ENCODE results near the gene TMPRSS3.
A peak's percentile ranks its signal among the peaks of the same experiment; 100 is the strongest.

TMPRSS3 gene

DNA sequence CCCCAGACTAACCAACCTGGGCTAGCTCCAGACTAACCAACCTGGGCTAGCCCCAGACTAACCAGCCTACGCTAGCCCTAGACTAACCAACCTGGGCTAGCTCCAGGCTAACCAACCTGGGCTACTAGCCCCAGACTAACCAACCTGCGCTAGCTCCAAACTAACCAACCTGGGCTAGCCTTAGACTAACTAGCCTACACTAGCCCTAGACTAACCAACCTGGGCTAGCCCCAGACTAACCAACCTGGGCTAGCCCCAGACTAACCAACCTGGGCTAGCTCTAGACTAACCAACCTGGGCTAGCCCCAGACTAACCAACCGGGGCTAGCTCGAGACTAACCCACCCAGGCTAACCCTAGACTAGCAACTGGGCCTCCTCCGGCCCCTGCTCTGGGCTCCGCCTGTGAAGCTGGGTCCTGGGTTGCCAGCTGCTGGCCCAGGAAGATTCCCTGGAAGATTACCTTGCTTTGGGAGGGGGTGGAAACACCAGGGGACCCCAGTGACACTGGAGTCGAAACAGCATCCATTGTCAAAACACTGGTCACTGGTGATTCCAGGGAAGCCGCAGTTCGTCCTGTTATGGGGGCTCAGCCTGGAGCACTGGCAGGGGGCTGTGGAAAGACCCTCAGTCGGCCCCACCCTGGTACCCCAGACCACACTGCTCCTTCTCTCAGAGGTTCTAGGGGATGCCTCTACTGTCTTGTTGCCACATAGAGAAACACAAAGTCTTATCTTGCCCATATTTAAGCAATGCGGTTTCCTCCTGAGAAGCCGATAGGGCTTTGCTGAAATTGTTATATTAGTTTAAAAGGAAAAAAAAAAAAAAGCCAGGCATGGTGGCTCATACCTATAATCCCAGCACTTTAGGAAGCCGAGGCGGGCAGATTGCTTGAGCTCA, 46.2 kb downstream of the TMPRSS3 start:
- DNase-seq = no peak

DNA sequence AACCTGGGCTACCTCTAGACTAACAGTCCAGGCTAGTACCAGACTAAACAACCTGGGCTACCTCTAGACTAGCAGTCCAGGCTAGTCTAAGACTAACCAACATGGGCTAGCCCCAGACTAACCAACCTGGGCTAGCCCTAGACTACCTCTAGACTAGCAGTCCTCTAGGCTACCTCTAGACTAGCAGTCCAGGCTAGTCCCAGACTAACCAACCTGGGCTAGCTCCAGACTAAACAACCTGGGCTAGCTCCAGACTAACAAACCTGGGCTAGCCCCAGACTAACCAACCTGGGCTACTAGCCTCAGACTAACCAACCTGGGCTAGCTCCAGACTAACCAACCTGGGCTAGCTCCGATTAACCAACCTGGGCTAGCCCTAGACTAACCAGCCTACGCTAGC, 47.1 kb downstream of the TMPRSS3 start:
- no peak for DNase-seq

DNA sequence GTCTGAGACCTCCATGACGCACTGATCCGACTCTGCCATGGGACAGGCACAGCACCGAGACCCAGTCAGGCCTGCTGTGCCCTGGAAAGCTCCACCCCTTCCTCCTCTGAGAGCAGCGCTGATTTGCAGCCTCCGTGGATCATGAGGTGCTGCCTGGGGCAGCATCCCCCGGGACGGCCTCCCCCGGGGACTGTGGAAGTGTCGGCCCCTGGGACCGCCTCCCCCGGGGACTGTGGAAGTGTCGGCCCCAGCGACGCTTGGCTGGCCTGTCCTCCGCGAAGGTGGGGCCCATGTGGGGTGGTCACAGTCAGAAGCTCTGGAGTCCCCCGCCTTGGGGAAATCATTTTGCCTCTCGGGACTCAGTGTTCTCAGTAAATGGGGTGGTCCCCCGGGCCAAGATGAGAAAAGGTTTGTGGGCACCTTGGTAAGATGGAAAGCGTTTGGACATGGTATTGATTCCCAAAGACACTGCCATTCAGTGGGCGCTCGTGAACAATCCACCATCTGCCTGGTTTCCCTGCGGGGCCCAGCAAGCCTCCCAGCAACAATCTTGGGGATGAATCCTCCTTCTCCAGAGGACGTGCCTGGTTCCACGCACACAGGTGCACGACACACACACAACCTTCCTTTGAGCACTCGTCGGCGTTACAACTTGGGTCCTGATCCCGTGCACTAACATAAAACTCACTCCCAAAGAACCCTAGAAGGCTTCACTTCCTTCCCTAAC, 48.1 kb downstream of the TMPRSS3 start:
- DNase-seq = no peak

DNA sequence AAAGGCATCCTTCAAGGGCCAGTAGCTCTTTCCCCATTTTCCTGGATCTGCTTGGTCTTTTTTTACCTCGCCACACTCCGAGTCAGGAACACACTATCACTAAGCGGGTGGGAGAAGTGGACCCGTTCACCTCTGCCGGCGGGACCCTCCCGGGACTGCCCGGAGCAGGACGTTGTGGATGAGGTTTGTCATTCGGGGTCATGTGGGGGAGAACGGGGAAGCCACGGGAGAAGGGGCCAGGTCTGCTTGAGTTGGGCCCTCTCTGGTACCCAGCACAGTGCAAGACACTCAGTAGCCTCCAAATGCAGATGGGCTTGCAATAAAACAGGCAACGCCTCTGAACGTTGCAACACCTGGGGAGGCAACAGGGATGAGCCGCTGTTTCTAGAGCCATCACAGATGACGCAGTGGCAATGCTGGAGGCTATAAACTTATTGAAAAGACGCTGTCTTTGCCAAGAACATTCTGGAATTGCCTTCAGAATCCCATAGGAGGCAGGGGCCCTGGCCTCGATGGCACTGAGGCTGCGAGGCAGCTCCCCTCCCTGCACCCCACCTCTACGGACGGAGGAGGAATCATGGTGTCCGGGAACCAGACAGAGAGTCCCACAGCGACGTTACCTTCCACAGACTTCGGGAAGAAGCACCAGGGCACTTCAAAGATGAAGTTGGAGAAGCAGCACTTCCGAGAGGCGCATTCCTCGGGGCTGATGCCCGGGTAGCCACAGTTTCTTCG, 48.8 kb downstream of the TMPRSS3 start:
- no peak for DNase-seq

DNA sequence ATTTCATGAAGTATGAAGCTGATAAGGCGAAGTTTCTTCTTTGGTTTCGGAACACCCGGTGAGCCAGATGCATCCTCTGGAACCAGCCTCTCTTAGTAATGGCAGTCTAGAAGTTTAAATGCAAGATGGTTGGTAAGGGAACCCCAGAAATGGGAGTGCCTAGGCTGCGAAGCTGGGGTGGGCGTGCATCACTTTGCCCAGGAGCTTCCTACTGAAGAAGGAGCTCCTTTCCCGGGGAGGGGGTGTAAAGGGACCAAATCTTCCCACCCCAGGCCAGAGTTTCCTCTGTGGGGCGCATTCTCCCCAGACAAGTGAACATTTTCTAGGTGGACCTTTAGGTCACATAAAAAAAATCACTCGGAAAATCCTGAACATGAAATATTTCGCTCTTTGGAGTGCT, 49.4 kb downstream of the TMPRSS3 start:
- DNase-seq = no peak

DNA sequence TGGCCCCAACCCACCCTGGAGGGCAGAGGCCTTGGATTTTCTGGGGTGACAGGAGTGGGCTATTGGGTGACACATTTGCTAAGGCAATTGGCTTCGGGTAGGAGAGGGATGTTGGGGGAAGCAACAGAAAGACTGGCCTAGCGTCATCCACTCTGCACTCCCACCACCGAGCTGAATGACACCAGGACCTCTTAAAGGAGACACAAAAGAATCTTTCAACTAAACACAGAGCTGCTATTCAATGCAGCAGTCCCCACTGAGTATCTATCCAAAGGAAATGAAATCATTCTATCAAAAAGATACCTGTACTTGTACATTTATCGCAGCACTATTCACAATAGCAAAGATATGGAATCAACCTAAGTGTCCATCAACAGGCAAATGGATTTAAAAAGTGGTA, 51.2 kb downstream of the TMPRSS3 start:
- DNase-seq = no peak

DNA sequence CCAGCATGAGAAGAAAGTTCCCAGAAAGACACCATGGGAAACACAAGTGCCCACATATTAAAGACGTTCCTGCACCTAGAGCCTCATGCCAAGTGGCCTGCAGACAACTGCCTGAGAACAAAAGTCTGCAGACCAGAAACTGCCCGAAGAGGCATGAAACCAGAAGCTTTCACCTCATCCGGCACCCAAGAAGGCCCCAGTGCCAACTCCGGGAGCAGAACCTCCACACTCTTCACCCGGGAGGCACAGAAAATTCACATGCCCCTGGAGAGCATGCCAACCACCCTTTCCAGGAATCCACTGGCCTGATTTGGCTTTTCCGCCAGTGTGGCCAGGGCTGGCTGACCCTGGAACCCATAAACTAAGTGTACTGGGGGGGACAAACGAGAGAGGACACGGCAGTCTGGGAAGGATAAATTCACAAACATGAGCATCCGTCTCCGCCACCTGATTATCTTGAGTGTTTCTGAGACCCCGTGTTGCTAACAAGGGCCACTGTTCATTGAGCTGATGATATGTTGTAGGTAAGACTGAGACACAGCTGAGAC, 51.8 kb downstream of the TMPRSS3 start:
- DNase-seq = no peak

DNA sequence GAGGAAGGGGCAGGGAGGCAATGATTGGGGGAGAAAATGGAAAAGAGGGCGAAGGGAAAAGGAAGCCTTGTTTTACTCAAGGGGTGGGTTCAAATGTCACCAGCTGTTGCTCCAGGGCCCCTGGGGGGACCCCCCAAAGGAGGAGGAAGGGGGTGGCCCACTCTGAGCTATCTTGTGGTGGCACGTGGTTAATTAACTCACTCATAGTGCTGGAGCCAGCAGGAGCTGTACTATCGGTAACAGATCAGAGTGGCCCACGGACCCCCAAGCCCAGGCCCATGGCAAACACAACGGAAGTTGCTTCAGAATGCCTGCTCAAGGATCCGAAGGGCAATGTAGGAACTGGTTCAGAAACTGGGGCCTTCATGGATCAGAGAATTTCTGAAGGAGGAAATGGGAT, 52.3 kb downstream of the TMPRSS3 start:
- no peak for DNase-seq

DNA sequence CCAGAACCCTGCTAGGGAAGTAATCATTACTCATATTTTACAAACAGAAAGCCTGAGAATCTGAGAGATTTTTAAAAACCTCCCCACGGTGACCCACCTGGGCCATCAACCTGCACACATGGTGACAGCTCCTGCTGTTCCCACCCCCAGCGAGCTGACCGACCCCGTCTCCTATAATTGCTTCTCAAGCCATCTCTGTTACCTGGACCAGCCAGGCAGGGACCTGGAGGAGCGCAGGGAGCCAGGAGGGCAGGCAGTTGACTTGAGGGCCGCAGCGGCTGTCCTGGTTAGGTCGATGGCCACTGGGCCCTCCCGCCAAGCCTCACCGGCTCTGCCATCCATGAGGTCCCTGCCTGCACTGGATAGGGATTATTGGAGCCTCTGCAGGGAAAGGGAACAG, 52.8 kb downstream of the TMPRSS3 start:
- DNase-seq = no peak

DNA sequence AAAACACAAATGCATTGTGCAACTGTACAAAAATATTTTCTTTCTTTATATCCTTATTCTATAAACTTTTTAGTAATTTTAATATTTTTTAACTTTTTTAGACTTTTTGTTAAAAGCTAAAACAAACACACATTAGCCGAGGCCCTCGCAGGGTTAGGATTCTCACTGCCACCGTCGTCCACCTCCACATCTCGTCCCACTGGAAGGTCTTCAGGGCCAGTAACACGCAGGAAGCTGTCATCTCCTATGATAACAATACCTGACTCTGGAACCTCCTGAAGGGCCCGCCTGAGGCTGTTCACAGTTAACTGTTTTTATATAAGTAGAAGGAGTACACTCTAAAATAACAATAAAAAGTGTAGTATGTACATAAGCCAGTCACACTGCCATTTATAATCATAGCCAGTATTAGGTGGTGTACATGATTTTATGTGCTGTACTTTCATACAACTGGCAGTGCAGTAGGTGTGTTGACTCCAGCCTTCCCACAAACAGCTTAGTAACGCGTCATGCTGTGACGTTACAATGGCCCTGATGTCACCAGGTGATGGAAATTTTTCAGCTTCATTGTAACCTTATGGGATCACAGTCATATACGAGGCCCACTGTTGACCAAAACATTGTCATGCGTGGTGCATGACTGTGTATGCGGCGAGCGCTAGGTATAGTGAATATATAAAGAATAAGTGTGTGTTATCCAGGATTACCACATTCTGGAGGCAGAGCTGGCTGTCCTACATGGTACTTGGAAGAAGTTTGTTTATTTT, 53.9 kb downstream of the TMPRSS3 start:
- no peak for DNase-seq

DNA sequence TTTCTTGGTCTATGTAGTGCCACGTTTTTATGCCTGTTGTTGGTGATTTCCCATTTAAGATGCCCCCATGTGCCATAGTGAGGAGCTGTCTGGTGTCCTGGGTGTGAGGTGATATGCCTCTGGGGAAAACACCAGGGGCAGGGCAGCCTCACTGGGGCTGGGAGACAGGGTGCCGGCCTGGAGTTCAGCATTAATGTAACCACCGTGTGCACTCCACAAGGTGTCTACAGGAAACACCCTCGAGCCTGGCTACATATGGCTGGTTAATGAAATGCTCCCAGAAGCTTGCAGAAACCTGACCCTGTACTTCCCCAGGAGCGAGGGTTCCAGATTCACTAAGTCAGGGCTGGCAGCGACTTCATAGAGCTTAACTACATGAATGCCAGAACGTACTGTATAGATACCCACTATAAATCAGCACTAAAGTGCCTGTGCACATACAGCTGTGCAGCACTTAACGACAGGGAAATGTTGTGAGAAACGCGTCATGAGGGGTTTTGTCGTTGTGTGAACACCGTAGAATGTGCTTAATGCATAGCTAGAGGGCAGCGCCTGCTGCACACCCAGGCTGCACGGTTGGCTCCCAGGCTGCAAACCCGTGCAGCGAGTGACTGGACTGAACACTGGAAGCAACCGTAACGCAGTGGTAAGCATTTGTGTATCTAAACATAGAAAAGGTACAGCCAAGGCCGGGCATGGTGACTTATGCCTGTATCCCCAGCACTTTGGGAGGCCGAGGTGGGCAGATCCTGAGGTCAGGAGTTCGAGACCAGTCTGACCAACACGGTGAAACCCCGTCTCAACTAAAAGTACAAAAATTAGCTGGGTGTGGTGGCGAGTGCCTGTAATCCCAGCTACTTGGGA, 55.4 kb downstream of the TMPRSS3 start:
- DNase-seq = no peak

DNA sequence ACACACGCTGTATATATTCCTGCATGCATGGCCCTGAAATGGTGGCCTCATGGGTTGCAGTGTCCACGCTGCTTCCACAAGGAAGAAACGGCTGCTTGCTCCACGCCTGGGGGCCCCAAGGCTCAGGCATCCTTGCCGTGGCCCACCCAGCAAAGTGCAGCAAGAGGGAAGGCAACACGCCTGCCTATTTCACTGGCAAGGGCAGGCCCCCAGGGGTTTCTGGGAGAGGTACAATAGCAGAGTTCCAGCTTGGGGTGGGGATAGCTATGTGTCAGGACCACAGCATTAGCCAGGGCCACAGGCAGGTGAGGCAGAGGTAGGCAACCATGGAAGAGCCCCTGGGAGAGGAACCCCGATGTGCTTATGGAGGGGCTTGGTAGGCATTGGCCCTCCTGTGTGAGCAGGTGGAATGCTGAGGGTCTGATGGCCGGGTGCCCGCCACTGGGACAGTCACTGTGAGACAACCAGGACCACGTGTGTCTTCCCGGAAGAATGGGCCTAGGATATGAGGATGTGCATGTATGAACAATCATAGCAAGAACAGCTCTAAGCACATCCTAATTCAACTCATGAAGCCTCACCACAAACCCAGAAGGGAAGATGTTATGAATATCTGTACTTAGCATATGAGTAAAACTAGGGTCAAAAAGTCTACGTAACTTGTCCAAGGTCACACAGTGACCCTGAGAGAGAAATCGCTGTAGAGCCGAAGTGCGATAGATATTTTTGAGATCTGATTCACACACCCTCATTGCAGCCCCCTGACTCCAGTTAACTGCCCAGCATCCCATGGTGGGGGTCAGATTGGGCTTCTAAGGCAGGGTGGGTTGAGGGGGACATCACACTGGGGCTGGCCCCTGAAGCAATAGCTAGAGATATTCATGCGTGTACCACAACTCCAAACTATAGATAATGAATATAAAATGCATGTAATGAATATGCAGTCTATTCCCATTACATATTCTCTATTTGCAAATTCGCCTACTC, 56.8 kb downstream of the TMPRSS3 start:
- no peak for DNase-seq

DNA sequence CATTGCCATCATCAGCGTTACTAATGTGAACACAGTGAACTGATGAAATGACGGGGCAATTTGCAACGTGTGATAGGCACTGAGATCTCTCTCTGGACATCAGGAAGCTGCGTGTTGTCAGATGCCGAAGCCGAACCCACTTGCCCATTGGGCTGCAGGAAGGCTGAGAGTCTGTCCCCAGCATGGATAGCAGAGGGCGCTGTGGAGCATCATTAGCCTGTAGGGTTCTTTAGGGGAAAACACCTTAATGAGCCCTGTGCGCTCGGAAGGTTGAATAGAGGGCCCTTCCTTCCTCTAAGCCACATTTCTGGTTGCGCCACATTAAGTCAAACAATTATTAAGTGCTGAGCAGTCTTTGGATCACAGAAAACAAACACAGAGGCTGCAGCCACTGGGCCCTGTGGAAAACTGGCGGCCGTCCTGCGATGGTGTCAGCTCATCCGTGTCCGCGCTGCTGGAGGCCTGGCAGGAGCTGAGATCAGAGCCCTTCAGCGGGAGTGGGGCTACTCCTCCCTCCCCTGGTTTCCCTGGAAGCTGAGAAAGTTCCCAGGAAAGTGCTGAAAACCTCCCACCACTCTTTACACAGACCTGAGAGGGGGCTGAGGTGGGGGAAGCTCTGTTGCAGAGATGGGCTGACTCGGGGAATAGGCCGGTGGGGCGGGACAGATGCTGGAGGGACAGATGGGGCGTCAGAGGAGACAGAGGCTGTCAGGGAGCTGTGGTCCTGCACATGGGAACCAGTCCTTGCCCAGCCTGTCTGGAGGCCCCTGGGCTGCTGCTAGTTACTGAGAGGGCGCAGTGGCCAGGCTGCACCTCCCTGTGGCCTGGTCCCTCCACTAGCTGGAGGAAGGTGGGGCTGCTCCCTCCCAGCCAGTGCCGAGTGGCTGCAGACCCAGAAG, 57.8 kb downstream of the TMPRSS3 start:
- DNase-seq = peak; percentile 37 to 58

DNA sequence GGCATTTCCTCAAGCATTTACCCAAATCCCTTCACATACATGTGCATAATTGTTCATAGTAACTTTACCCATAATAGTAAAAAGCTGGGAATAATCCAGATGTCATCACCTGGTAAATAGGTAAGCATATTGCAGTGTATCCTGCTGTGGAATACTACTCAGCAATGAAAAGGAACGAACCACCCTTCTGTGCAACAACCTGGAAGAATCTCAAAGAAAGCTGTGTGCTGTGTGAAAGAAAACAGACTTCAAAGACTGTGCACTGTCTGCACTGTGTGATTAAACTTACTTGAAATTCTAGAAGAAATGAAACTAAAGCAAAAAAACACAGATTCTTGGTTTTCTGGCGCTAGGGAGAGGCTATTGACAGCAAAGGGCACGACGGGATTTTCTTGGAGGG, 58.6 kb downstream of the TMPRSS3 start:
- DNase-seq = no peak

DNA sequence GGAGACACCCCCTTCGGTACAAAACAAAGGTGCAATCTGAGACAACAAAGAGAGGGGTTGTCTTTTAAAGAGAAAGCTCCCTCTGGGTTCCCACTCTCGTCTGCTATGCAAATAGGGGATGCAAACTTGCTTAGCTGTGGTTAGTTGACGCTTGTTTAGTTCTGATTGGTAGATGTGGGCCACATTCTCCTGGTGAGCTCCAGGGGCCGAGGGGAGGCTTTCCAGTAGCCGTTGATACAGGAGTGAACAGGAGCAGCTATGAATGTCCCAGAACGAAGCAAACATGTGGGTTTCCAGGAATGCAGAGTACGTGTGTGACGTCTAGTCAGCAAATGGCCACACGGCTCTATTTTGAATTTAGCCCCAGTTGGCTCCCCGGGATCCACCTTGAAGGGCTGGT, 59.8 kb downstream of the TMPRSS3 start:
- DNase-seq = no peak

DNA sequence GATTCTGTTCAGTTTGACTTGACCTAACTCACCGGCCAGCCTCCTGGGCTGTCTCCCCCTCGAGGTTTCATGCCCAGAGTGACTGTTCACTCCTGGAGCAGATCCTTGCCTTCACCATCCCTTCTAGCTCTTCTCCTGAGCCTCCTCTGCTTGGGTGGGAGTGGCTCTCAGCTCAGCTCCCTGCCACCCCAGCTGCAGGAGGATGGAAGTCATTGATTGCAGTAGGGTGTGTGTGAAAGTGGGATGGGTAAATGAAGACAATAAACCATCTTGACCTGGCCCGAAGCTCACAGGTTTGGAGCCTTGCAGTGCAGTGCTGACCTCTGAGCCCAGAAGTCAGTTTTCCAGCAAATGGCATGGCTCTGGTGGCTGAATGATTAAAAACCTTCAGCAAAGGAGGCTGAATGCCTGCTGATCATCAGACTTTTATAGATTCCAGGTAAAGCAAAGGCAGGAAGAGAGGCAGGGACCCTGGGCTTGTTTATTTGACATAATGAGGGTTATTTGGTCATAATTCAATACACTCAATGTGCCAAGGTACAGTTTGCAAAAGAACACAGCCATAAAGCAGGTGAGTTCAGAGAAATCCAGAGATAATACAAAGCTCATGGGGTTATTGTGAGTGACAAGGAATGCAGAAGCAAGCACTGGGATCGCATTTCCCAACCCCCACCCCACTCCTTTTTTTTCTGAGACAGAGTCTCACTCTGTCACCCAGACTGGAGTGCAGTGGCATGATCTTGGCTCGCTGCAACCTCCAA, 63.1 kb downstream of the TMPRSS3 start:
- DNase-seq = no peak

DNA sequence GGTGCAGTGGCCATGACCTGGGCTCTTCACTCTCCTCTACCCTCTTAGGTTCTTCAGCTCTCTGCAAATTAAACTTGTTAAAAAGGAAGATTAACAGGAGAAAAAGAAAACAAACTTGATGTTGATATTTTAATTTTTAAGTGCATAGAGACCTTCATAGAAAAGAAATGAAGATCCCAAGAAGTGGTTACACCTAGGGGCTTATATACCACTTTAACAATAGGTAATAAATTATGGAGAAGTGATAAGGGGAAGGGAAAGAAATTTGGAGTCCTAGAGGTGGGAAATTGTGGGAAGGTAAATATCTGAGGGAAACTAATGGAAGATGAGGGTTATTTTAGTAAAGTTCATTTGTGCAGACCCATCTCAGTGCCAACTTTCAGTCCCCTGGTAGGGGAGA, 64.2 kb downstream of the TMPRSS3 start:
- no peak for DNase-seq
